Pancreas (tissue), 10 donors: ENCODE data around the gene BCL11A. TPM values are rescaled to one million over a fixed set of nuclear protein-coding genes. Genes with fewer than 3 reads are reported as not detected.
A peak's percentile ranks its signal among the peaks of the same experiment; 100 is the strongest.

Experiments
- ATAC-seq, 4 donors: fragments of 200-7000 bp; cut with Tn5 transposase; one replicate each; pipeline versions ENCODE4 v1.8.0 to v1.9.1; 2020; ENCODE audit warnings: mild to moderate bottlenecking in 4 of 4, moderate library complexity in 4 of 4
- DNase-seq, 6 donors: peaks; one replicate each; pipeline ENCODE4 v3.0.0-alpha.2; 2020
- FAIRE-seq: peaks from 2 replicates; lab custom pipeline; 2012; peaks lifted over from hg19 to GRCh38; lab: Jason Lieb, UNC
- H3K27ac ChIP-seq, 4 donors: fragments of 200-600 bp; sonication (generic); 1 replicate in 3 of 4; 2 replicates in 1 of 4; pipeline versions ENCODE4 v1.5.0 to v1.8.0; 2020
- H3K27me3 ChIP-seq, 4 donors: fragments of 200-600 bp; one replicate each; pipeline ENCODE4 v1.8.0; 2021
- H3K36me3 ChIP-seq, 3 donors: fragments of 200-600 bp; sonication (generic) in 1 of 3; one replicate each; pipeline versions ENCODE4 v1.5.0 to v1.8.0; 2020 to 2021
- H3K4me1 ChIP-seq, 3 donors: fragments of 200-600 bp; one replicate each; pipeline ENCODE4 v1.8.0; 2021
- H3K4me3 ChIP-seq, 4 donors: fragments of 200-600 bp; sonication (generic) in 2 of 4; one replicate each; pipeline versions ENCODE4 v1.5.0 to v1.8.0; 2020 to 2021
- H3K9me3 ChIP-seq, 4 donors: fragments of 200-600 bp; one replicate each; pipeline ENCODE4 v1.8.0; 2021
- CTCF ChIP-seq, 4 donors: fragments of 200-600 bp; sonication (generic) in 3 of 4; IDR thresholded peaks; one replicate each; pipeline versions ENCODE4 v1.5.0 to v1.8.0; 2021; ENCODE audit warnings: antibody characterized with exemption in 4 of 4
- WGBS, 2 donors: extraction: QIAGEN DNeasy Blood & Tissue Kit; methylation state at CpG; one replicate each; pipeline ENCODE4 v1.1.7; 2013; 5-methylcytosine and 5-hydroxymethylcytosine counted together
- intact Hi-C, 3 donors: fragments of 100-400 bp; cut with DNase I; formaldehyde crosslinking; loops; one replicate each; pipeline versions ENCODE4 v1.11.1 to v1.14.2; 2022
- polyA plus RNA-seq, 2 donors: library from polyadenylated mRNA; stranded (reverse); fragments of 200-250 nt; gene quantifications; one replicate each; pipeline ENCODE4 v1.2.3, GENCODE V29; 2013
- total RNA-seq, 6 donors: library from RNA; stranded (reverse); fragmentation: NEBNext Ultra II Directional in 4 of 6; extraction: Animal tissue kit (Norgen Biotek cat#: 25700) in 4 of 6; gene quantifications; one replicate each; pipeline versions ENCODE4 v1.2.1 to v1.2.4, GENCODE V29; 2021 to 2023
- donor health status: healthy with polysubstance abuse.
- donor health status: DM: no; HTN: no; CAD: no; lungs with moderate emphysema.
- donor health status: DM: no; HTN: no; CAD: no.
- donor health status: control.
- donor health status: control.
- donor health status: Bipolar disorder and iron deficiency.
- donor health status: DM: yes; HTN: yes; CAD: no.
- donor health status: DM: no; HTN: no; CAD: no.
- donor health status: DM: no; HTN: no; CAD: no.
- donor health status: DM: yes; HTN: yes; CAD: no.

BCL11A gene
- total and polyA plus RNA-seq, 8 donors: 4.4 to 16.1 (median 11.7) TPM

GRCh38 chr2:60505240-60505879 lies 48.1 kb downstream of the BCL11A start:
- Histone ChIP-seq H3K4me3 (no peak overlapping the region), H3K4me1 (peaks cover 0 to 4% (median 0%) of the 10 kb centered on the region in 3 donors), H3K27me3 (no peaks in the 10 kb centered on the region), H3K27ac (no peak overlapping the region), H3K36me3 (no peaks in the 10 kb centered on the region), H3K9me3 (no peaks in the 10 kb centered on the region)
- WGBS, 2 donors: 63 to 66% methylated on average over 10 of the region's 10 CpGs
- DNase-seq (no peak), FAIRE-seq (no peak), ATAC-seq (peak in 3 of 4 donors; percentile 19 to 59 (median 54))
- TF ChIP-seq CTCF (IDR thresholded peaks at IDR 0.05): no peak
- intact Hi-C loops: no loop called here

GRCh38 chr2:60504049-60504448 lies 49.4 kb downstream of the BCL11A start:
- H3K36me3 ChIP-seq: no peaks in the 10 kb centered on the region
- no peak overlapping the region for H3K4me3 ChIP-seq
- 97 to 98% methylated on average over 6 of the region's 6 CpGs for WGBS, 2 donors
- FAIRE-seq (no peak), DNase-seq (no peak), ATAC-seq (peak in 1 of 4 donors; percentile 34)
- intact Hi-C loops: no loop called here
- H3K27ac ChIP-seq: no peak overlapping the region
- peaks cover 0 to 8% (median 0%) of the 10 kb centered on the region in 3 donors for H3K4me1 ChIP-seq
- TF ChIP-seq CTCF (IDR thresholded peaks at IDR 0.05): no peak
- no peaks in the 10 kb centered on the region for H3K27me3 ChIP-seq
- H3K9me3 ChIP-seq: no peaks in the 10 kb centered on the region

- no peak overlapping the region for H3K4me3 ChIP-seq
- TF ChIP-seq CTCF (IDR thresholded peaks at IDR 0.05): no peak
- peak in 3 of 4 donors; percentile 24 to 56 (median 53) for ATAC-seq
- 32 to 33% methylated on average over 4 of the region's 4 CpGs for WGBS, 2 donors
- H3K36me3 ChIP-seq: no peaks in the 10 kb centered on the region
- intact Hi-C loops: no loop called here
- FAIRE-seq: no peak
- DNase-seq: no peak
- no peaks in the 10 kb centered on the region for H3K27me3 ChIP-seq
- H3K9me3 ChIP-seq: no peaks in the 10 kb centered on the region
- H3K4me1 ChIP-seq: peaks cover 0 to 8% (median 0%) of the 10 kb centered on the region in 3 donors
- no peak overlapping the region for H3K27ac ChIP-seq
These were observed 51.3 kb downstream of the BCL11A start for GRCh38 chr2:60502144-60502543.

GRCh38 chr2:60500861-60501260 lies 52.6 kb downstream of the BCL11A start:
- ATAC-seq (no peak), FAIRE-seq (no peak)

More at GRCh38 chr2:60500861-60501260, 52.6 kb downstream of the BCL11A start:
- no peak for TF ChIP-seq CTCF (IDR thresholded peaks at IDR 0.05)
- intact Hi-C loops: no loop called here
- WGBS, 2 donors: 91 to 97% methylated on average over 2 of the region's 2 CpGs
- peaks cover 0 to 8% (median 0%) of the 10 kb centered on the region in 3 donors for H3K4me1 ChIP-seq
- H3K27ac ChIP-seq: no peak overlapping the region
- no peaks in the 10 kb centered on the region for H3K36me3 ChIP-seq
- no peak overlapping the region for H3K4me3 ChIP-seq
- H3K27me3 ChIP-seq: no peaks in the 10 kb centered on the region
- no peak for DNase-seq
- no peaks in the 10 kb centered on the region for H3K9me3 ChIP-seq
